ENCODE measurements around the gene CADM2.

The CADM2 gene

GRCh38 chr3:85483986-85484385, 525.2 kb downstream of the CADM2 start:
- 80% methylated on average over 1 of the region's 1 CpG for WGBS
- H3K9me3 ChIP-seq (ENCODE audit: control insufficient read depth, low read length), result no peaks in the 10 kb centered on the region
- no peak overlapping the region for H2BK15ac ChIP-seq (ENCODE audit: low read depth, poor library complexity, severe bottlenecking)
- no peak overlapping the region for H3K23ac ChIP-seq (ENCODE audit: low read length in 2 of 2)
- H2BK120ac ChIP-seq (ENCODE audit: low read depth, low read length), result no peak overlapping the region
- no peak overlapping the region for H3K4ac ChIP-seq (ENCODE audit: low read depth in 1 of 2, low read length in 2 of 2)
- DNase-seq, result no peak
- no peak overlapping the region for H4K91ac ChIP-seq (ENCODE audit: low read length)
- H3K4me2 ChIP-seq (ENCODE audit: low read length, poor library complexity, severe bottlenecking), result no peak overlapping the region
- no peak overlapping the region for H3K27ac ChIP-seq (ENCODE audit: low read length, poor library complexity, severe bottlenecking)
- no peak overlapping the region for H2BK5ac ChIP-seq (ENCODE audit: low read depth, low read length, poor library complexity, severe bottlenecking)
- no peak overlapping the region for H4K8ac ChIP-seq (ENCODE audit: low read length)
- H3K79me1 ChIP-seq (replicated peaks; ENCODE audit: low read length, poor library complexity, severe bottlenecking), result no peaks in the 10 kb centered on the region
- H3K36me3 ChIP-seq (ENCODE audit: control insufficient read depth in 1 of 2, insufficient read depth in 2 of 2, low read depth in 1 of 2, low read length in 2 of 2), result no peaks in the 10 kb centered on the region
- H2AFZ ChIP-seq (ENCODE audit: low read depth, low read length), result no peak overlapping the region
- H2AK5ac ChIP-seq (ENCODE audit: low read length, severe bottlenecking), result no peak overlapping the region
- no peaks in the 10 kb centered on the region for H3K27me3 ChIP-seq (ENCODE audit: control insufficient read depth in 1 of 2, insufficient read depth in 1 of 2, low read length in 2 of 2)
- no peak overlapping the region for H3K9ac ChIP-seq (ENCODE audit: low read length)
- H3K18ac ChIP-seq (ENCODE audit: low read depth in 1 of 2, low read length in 2 of 2), result no peak overlapping the region
- no peaks in the 10 kb centered on the region for H3K4me1 ChIP-seq (ENCODE audit: control insufficient read depth, insufficient read depth, low read depth, low read length)
- H3K4me3 ChIP-seq (ENCODE audit: insufficient read depth in 1 of 2, low read depth in 1 of 2, low read length in 2 of 2), result no peak overlapping the region
- no peak overlapping the region for H2BK12ac ChIP-seq (ENCODE audit: low read length in 2 of 2)
- H3K14ac ChIP-seq (ENCODE audit: low read length in 2 of 2), result no peak overlapping the region

DNA sequence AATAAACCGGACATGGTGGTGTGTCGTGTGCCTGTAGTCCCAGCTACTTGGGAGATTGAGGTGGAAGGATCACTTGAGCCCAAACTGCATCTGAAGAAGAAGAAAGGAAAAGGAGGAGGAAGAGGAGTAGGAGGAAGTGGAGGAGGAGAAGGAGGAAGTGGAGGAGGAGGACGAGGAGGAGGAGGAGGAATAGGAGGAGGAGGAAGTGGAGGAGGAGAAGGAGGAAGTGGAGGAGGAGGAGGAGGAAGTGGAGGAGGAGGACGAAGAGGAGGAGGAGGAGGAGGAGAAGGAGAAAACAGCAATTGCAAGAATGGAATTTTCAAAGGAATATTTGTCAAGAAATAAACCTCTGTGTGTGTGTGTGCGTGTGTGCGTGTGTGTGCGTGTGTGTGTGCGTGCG, 528.6 kb downstream of the CADM2 start:
- H3K79me1 ChIP-seq (replicated peaks; ENCODE audit: low read length, poor library complexity, severe bottlenecking), result no peaks in the 10 kb centered on the region
- DNase-seq, result no peak
- H3K27me3 ChIP-seq (ENCODE audit: control insufficient read depth in 1 of 2, insufficient read depth in 1 of 2, low read length in 2 of 2), result no peaks in the 10 kb centered on the region

DNA sequence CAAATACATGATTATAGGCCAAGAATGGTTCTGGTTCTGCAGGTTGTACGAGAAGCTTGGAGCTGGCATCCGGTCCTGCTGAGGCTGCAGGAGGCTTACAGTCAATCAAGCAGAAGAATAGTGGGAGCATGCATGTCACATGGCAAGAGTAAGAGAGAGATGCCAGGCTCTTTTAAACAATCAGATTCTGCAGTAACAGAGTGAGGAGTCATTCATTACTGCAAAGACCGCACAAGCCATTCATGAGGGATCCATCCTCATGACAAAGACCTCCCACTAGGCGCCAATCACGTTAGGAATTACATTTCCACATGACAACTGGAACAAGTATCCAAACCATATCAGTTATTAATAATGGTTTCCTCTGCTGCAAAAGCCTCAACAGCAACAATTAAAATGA, 536.8 kb downstream of the CADM2 start:
- WGBS, result 78% methylated on average over 5 of the region's 5 CpGs
- Histone ChIP-seq H2BK5ac (ENCODE audit: low read depth, low read length, poor library complexity, severe bottlenecking) (no peak overlapping the region), H3K27me3 (ENCODE audit: control insufficient read depth in 1 of 2, insufficient read depth in 1 of 2, low read length in 2 of 2) (no peaks in the 10 kb centered on the region), H3K14ac (ENCODE audit: low read length in 2 of 2) (no peak overlapping the region), H2BK15ac (ENCODE audit: low read depth, poor library complexity, severe bottlenecking) (no peak overlapping the region), H2BK120ac (ENCODE audit: low read depth, low read length) (no peak overlapping the region), H3K79me1 (replicated peaks; ENCODE audit: low read length, poor library complexity, severe bottlenecking) (no peaks in the 10 kb centered on the region), H2BK12ac (ENCODE audit: low read length in 2 of 2) (no peak overlapping the region), H4K91ac (ENCODE audit: low read length) (no peak overlapping the region), H3K4ac (ENCODE audit: low read depth in 1 of 2, low read length in 2 of 2) (no peak overlapping the region), H2AFZ (ENCODE audit: low read depth, low read length) (no peak overlapping the region), H3K9me3 (ENCODE audit: control insufficient read depth, low read length) (no peaks in the 10 kb centered on the region), H4K8ac (ENCODE audit: low read length) (no peak overlapping the region), H3K9ac (ENCODE audit: low read length) (no peak overlapping the region), H2AK5ac (ENCODE audit: low read length, severe bottlenecking) (no peak overlapping the region), H3K27ac (ENCODE audit: low read length, poor library complexity, severe bottlenecking) (no peak overlapping the region), H3K4me3 (ENCODE audit: insufficient read depth in 1 of 2, low read depth in 1 of 2, low read length in 2 of 2) (no peak overlapping the region), H3K4me1 (ENCODE audit: control insufficient read depth, insufficient read depth, low read depth, low read length) (no peaks in the 10 kb centered on the region), H3K36me3 (ENCODE audit: control insufficient read depth in 1 of 2, insufficient read depth in 2 of 2, low read depth in 1 of 2, low read length in 2 of 2) (no peaks in the 10 kb centered on the region), H3K23ac (ENCODE audit: low read length in 2 of 2) (no peak overlapping the region), H3K18ac (ENCODE audit: low read depth in 1 of 2, low read length in 2 of 2) (no peak overlapping the region), H3K4me2 (ENCODE audit: low read length, poor library complexity, severe bottlenecking) (no peak overlapping the region)
- no peak for DNase-seq

More for the DNA sequence above, 528.6 kb downstream of the CADM2 start:
- Histone ChIP-seq H3K4me3 (ENCODE audit: insufficient read depth in 1 of 2, low read depth in 1 of 2, low read length in 2 of 2) (no peak overlapping the region), H3K18ac (ENCODE audit: low read depth in 1 of 2, low read length in 2 of 2) (no peak overlapping the region), H3K9ac (ENCODE audit: low read length) (no peak overlapping the region), H4K91ac (ENCODE audit: low read length) (no peak overlapping the region), H2BK5ac (ENCODE audit: low read depth, low read length, poor library complexity, severe bottlenecking) (no peak overlapping the region), H2BK12ac (ENCODE audit: low read length in 2 of 2) (no peak overlapping the region), H4K8ac (ENCODE audit: low read length) (no peak overlapping the region), H3K4me1 (ENCODE audit: control insufficient read depth, insufficient read depth, low read depth, low read length) (no peaks in the 10 kb centered on the region), H3K9me3 (ENCODE audit: control insufficient read depth, low read length) (no peaks in the 10 kb centered on the region), H3K27ac (ENCODE audit: low read length, poor library complexity, severe bottlenecking) (no peak overlapping the region), H2BK15ac (ENCODE audit: low read depth, poor library complexity, severe bottlenecking) (no peak overlapping the region), H3K23ac (ENCODE audit: low read length in 2 of 2) (no peak overlapping the region), H3K4me2 (ENCODE audit: low read length, poor library complexity, severe bottlenecking) (no peak overlapping the region), H2AK5ac (ENCODE audit: low read length, severe bottlenecking) (no peak overlapping the region), H2BK120ac (ENCODE audit: low read depth, low read length) (no peak overlapping the region), H2AFZ (ENCODE audit: low read depth, low read length) (no peak overlapping the region), H3K36me3 (ENCODE audit: control insufficient read depth in 1 of 2, insufficient read depth in 2 of 2, low read depth in 1 of 2, low read length in 2 of 2) (no peaks in the 10 kb centered on the region), H3K14ac (ENCODE audit: low read length in 2 of 2) (no peak overlapping the region), H3K4ac (ENCODE audit: low read depth in 1 of 2, low read length in 2 of 2) (no peak overlapping the region)
- 73% methylated on average over 3 of the region's 9 CpGs for WGBS

DNA sequence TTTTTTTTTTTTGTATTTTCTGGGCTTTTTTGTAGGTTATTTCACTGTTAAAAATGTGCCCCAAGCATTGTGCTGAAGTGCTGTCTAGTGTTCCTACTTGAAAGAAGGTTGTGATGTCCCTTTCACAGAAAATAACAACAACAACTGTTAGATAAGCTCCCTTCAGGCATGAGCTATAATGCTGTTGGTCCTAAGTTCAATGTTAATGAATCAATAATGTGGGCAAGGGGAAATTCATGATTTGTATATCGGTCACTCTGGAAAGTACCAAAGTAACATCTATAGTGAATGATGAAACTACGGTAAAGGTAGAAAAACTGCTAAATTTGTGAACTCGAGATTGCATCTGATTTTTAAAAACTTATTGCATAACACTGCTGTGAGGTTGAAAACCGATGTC, 539.4 kb downstream of the CADM2 start:
- Histone ChIP-seq H3K14ac (ENCODE audit: low read length in 2 of 2) (no peak overlapping the region), H3K9ac (ENCODE audit: low read length) (no peak overlapping the region), H2BK15ac (ENCODE audit: low read depth, poor library complexity, severe bottlenecking) (no peak overlapping the region), H3K18ac (ENCODE audit: low read depth in 1 of 2, low read length in 2 of 2) (no peak overlapping the region), H2AK5ac (ENCODE audit: low read length, severe bottlenecking) (no peak overlapping the region), H2BK12ac (ENCODE audit: low read length in 2 of 2) (no peak overlapping the region), H3K79me1 (replicated peaks; ENCODE audit: low read length, poor library complexity, severe bottlenecking) (no peaks in the 10 kb centered on the region), H2AFZ (ENCODE audit: low read depth, low read length) (no peak overlapping the region), H3K36me3 (ENCODE audit: control insufficient read depth in 1 of 2, insufficient read depth in 2 of 2, low read depth in 1 of 2, low read length in 2 of 2) (no peaks in the 10 kb centered on the region), H4K91ac (ENCODE audit: low read length) (no peak overlapping the region), H3K23ac (ENCODE audit: low read length in 2 of 2) (no peak overlapping the region), H2BK120ac (ENCODE audit: low read depth, low read length) (no peak overlapping the region), H2BK5ac (ENCODE audit: low read depth, low read length, poor library complexity, severe bottlenecking) (no peak overlapping the region), H3K4ac (ENCODE audit: low read depth in 1 of 2, low read length in 2 of 2) (no peak overlapping the region), H3K27ac (ENCODE audit: low read length, poor library complexity, severe bottlenecking) (no peak overlapping the region), H3K4me1 (ENCODE audit: control insufficient read depth, insufficient read depth, low read depth, low read length) (no peaks in the 10 kb centered on the region), H4K8ac (ENCODE audit: low read length) (no peak overlapping the region), H3K4me3 (ENCODE audit: insufficient read depth in 1 of 2, low read depth in 1 of 2, low read length in 2 of 2) (no peak overlapping the region), H3K27me3 (ENCODE audit: control insufficient read depth in 1 of 2, insufficient read depth in 1 of 2, low read length in 2 of 2) (no peaks in the 10 kb centered on the region), H3K4me2 (ENCODE audit: low read length, poor library complexity, severe bottlenecking) (no peak overlapping the region), H3K9me3 (ENCODE audit: control insufficient read depth, low read length) (no peaks in the 10 kb centered on the region)
- 96% methylated on average over 3 of the region's 4 CpGs for WGBS
- no peak for DNase-seq

All from mesenchymal stem cell (in vitro differentiated cells and primary cell).